Transverse colon (tissue), 4 donors: Measurements from ENCODE around the gene TNS4. TPM values are rescaled to one million over a fixed set of nuclear protein-coding genes. Genes with fewer than 3 reads are reported as not detected.
A peak's percentile ranks its signal among the peaks of the same experiment; 100 is the strongest.

Source experiments
- DNase-seq: peaks from one replicate; pipeline ENCODE4 v3.0.0-alpha.2; 2019
- H3K27ac ChIP-seq, 4 donors: fragments of 200-600 bp; sonication (generic); 2 replicates each; pipeline ENCODE4 v1.5.1; 2016 to 2018; ENCODE audit warnings: inconsistent platforms in 4 of 4
- H3K27me3 ChIP-seq: fragments of 200-600 bp; sonication (generic); 2 replicates; pipeline ENCODE4 v1.5.1; 2017; ENCODE audit warnings: inconsistent platforms
- H3K36me3 ChIP-seq, 4 donors: fragments of 200-600 bp; sonication (generic); 2 replicates each; pipeline ENCODE4 v1.5.1; 2017 to 2019; ENCODE audit warnings: inconsistent platforms in 4 of 4
- H3K4me1 ChIP-seq, 4 donors: fragments of 200-600 bp; sonication (generic); 2 replicates each; pipeline ENCODE4 v1.5.1; 2017 to 2020; ENCODE audit warnings: inconsistent platforms in 4 of 4
- H3K4me3 ChIP-seq, 4 donors: fragments of 200-600 bp; sonication (generic); 1 replicate in 1 of 4; 2 replicates in 3 of 4; pipeline versions ENCODE4 v1.5.1 to v1.6.1; 2017 to 2019; ENCODE audit warnings: inconsistent platforms in 4 of 4
- H3K9me3 ChIP-seq, 2 donors: fragments of 200-600 bp; sonication (generic); 2 replicates each; pipeline ENCODE4 v1.5.1; 2017 to 2019; ENCODE audit warnings: inconsistent platforms in 2 of 2
- CTCF ChIP-seq, 5 experiments: fragments of 200-600 bp in 3 of 5; fragments of 450-650 bp in 2 of 5; sonication (generic) in 3 of 5; IDR thresholded peaks; 1 replicate in 2 of 5; 2 replicates in 3 of 5; pipeline ENCODE4 v1.5.1; 2016 to 2017; ENCODE audit warnings: antibody characterized with exemption in 5 of 5, inconsistent platforms in 3 of 5, mild to moderate bottlenecking in 2 of 5, moderate library complexity in 1 of 5
- EP300 ChIP-seq: sonication (generic); formaldehyde crosslinking; IDR thresholded peaks from one replicate; pipeline ENCODE4 v1.6.1; 2017; ENCODE audit warnings: antibody characterized with exemption, low read depth
- POLR2A ChIP-seq: fragments of 450-650 bp; IDR thresholded peaks from one replicate; pipeline ENCODE4 v1.6.1; 2016; ENCODE audit warnings: antibody characterized with exemption, mild to moderate bottlenecking, moderate library complexity
- POLR2AphosphoS5 ChIP-seq, 3 donors: sonication (generic); formaldehyde crosslinking; IDR thresholded peaks; one replicate each; pipeline ENCODE4 v1.6.1; 2016; ENCODE audit warnings: antibody characterized with exemption in 3 of 3
- WGBS, 2 donors: methylation state at CpG; one replicate each; pipeline ENCODE4 v1.1.5; 2018; ENCODE audit warnings: low coverage in 1 of 2; 5-methylcytosine and 5-hydroxymethylcytosine counted together
- in situ Hi-C, 4 donors: fragments of 200-750 bp; cut with MboI; loops; one replicate each; pipeline versions ENCODE4 v1.15.0 to v1.15.1; 2017; ENCODE audit warnings: low sequenced_read_pairs in 3 of 4, low pct_ligation_motif_present in 1 of 4, low pct_unique_long_range_greater_than_20kb in 1 of 4
- intact Hi-C: fragments of 100-400 bp; cut with DNase I; formaldehyde crosslinking; loops from one replicate; pipeline ENCODE4 v1.15.1; 2023; ENCODE audit warnings: low total_unique reads
- total RNA-seq, 4 donors: library from RNA; depleted of rRNA; stranded (reverse); fragments of >200 nt; gene quantifications; one replicate each; pipeline ENCODE4 v1.1.0, GENCODE V29; 2016

Gene TNS4
- total RNA-seq, 4 donors from 2014 or later, result 1.2 to 4.2 (median 2.5) TPM; not detected in 1

- Histone ChIP-seq H3K4me3 (no peak overlapping the region), H3K36me3 (no peaks in the 10 kb centered on the region), H3K4me1 (peaks cover 6 to 23% (median 13%) of the 10 kb centered on the region in 4 donors), H3K27ac (no peak overlapping the region), H3K27me3 (no peaks in the 10 kb centered on the region), H3K9me3 (no peaks in the 10 kb centered on the region)
- no peak for DNase-seq
- intact Hi-C loops, result no loop called here
- TF ChIP-seq CTCF (IDR thresholded peaks at IDR 0.05) (no peak), EP300 (no peak), POLR2A (no peak), POLR2AphosphoS5 (IDR thresholded peaks at IDR 0.05) (no peak)
- 82 to 90% methylated on average over 2 to 11 of the region's 11 CpGs for WGBS, 2 donors
- in situ Hi-C loops, result no loop called here
These were observed 35.0 kb downstream of the TNS4 start for GRCh38 chr17:40466298-40466971.

- no peak for DNase-seq
- intact Hi-C loops, result no loop called here
- 83 to 92% methylated on average over 1 to 5 of the region's 5 CpGs for WGBS, 2 donors
- Histone ChIP-seq H3K27ac (peak overlapping the region in 1 of 4 donors; percentile 83), H3K36me3 (no peaks in the 10 kb centered on the region), H3K4me1 (peaks cover 16 to 29% (median 21%) of the 10 kb centered on the region in 4 donors), H3K27me3 (no peaks in the 10 kb centered on the region), H3K4me3 (no peak overlapping the region), H3K9me3 (no peaks in the 10 kb centered on the region)
- in situ Hi-C loops, result no loop called here
- TF ChIP-seq POLR2AphosphoS5 (IDR thresholded peaks at IDR 0.05) (peak in 1 of 3 donors; percentile 2), CTCF (IDR thresholded peaks at IDR 0.05) (no peak), POLR2A (no peak), EP300 (no peak)
These were observed 37.0 kb downstream of the TNS4 start for GRCh38 chr17:40464392-40464855.

GRCh38 chr17:40463122-40463550, 38.3 kb downstream of the TNS4 start:
- Histone ChIP-seq H3K4me3 (no peak overlapping the region), H3K4me1 (peaks cover 19 to 37% (median 28%) of the 10 kb centered on the region in 4 donors), H3K27me3 (no peaks in the 10 kb centered on the region), H3K9me3 (no peaks in the 10 kb centered on the region), H3K36me3 (no peaks in the 10 kb centered on the region), H3K27ac (peak overlapping the region; percentile 3 to 83 (median 56))
- intact Hi-C loops (no loop called here), in situ Hi-C loops (no loop called here)
- 53 to 54% methylated on average over 3 to 11 of the region's 11 CpGs for WGBS, 2 donors
- no peak for DNase-seq
- TF ChIP-seq POLR2AphosphoS5 (IDR thresholded peaks at IDR 0.05) (peak in 1 of 3 donors; percentile 16), CTCF (IDR thresholded peaks at IDR 0.05) (no peak), EP300 (no peak), POLR2A (no peak)

GRCh38 chr17:40462343-40463121, 38.9 kb downstream of the TNS4 start:
- H3K4me3 ChIP-seq, result no peak overlapping the region

More at GRCh38 chr17:40462343-40463121, 38.9 kb downstream of the TNS4 start:
- H3K27ac ChIP-seq, result peak overlapping the region; percentile 3 to 83 (median 56)
- no peaks in the 10 kb centered on the region for H3K36me3 ChIP-seq
- no peaks in the 10 kb centered on the region for H3K9me3 ChIP-seq
- H3K27me3 ChIP-seq, result no peaks in the 10 kb centered on the region
- no peak for DNase-seq
- TF ChIP-seq CTCF (IDR thresholded peaks at IDR 0.05) (no peak), EP300 (no peak), POLR2AphosphoS5 (IDR thresholded peaks at IDR 0.05) (peak in 1 of 3 donors; percentile 6), POLR2A (no peak)
- in situ Hi-C loops (no loop called here), intact Hi-C loops (no loop called here)
- WGBS, 2 donors, result 43 to 58% methylated on average over 1 to 9 of the region's 9 CpGs
- H3K4me1 ChIP-seq, result peaks cover 26 to 43% (median 32%) of the 10 kb centered on the region in 4 donors
